Epithelial cell of proximal tubule (primary cell): ENCODE measurements around the gene SLC25A29. TPM values are rescaled to one million over a fixed set of nuclear protein-coding genes. Genes with fewer than 3 reads are reported as not detected.
"Not testable (repeated sequence)": the region's sequence is repeated elsewhere in the genome, so short reads cannot be mapped to it uniquely, and the experiment has no call there.

Experiments
- DNase-seq: peaks from one replicate; pipeline ENCODE4 v3.0.0-alpha.2; 2011; ENCODE audit warnings: low read depth
- H3K4me3 ChIP-seq: 2 replicates; pipeline ENCODE4 v1.5.1; 2011; ENCODE audit warnings: low read depth, mild to moderate bottlenecking, low read length
- CTCF ChIP-seq: conservative IDR thresholded peaks from 2 replicates; pipeline ENCODE4 v1.5.1; 2012; ENCODE audit warnings: low read depth, mild to moderate bottlenecking, low read length
- total RNA-seq: library from RNA; depleted of rRNA; stranded (reverse); fragments of >200 nt; gene quantifications from 2 replicates; pipeline ENCODE4 v1.2.3, GENCODE V29; 2015

SLC25A29 gene
- total RNA-seq, 1 donor from 2014 or later, result 106 TPM

GRCh38 chr14:100287202-100287997, 18.8 kb downstream of the SLC25A29 start:
- H3K4me3 ChIP-seq, result no peak overlapping the region
- DNase-seq, result no peak
- no peak for TF ChIP-seq CTCF

GRCh38 chr14:100286484-100287191, 19.6 kb downstream of the SLC25A29 start:
- TF ChIP-seq CTCF, result no peak
- no peak overlapping the region for H3K4me3 ChIP-seq
- no peak for DNase-seq

GRCh38 chr14:100285913-100286400, 20.3 kb downstream of the SLC25A29 start:
- H3K4me3 ChIP-seq, result peak overlapping the region; percentile 87
- no peak for TF ChIP-seq CTCF
- DNase-seq, result no peak

GRCh38 chr14:100285021-100285912, 21.0 kb downstream of the SLC25A29 start:
- peak; percentile 78 for TF ChIP-seq CTCF
- DNase-seq, result no peak
- H3K4me3 ChIP-seq, result peak overlapping the region; percentile 87

GRCh38 chr14:100283984-100284881, 22.0 kb downstream of the SLC25A29 start:
- peak overlapping the region; percentile 87 for H3K4me3 ChIP-seq
- TF ChIP-seq CTCF, result no peak
- DNase-seq, result no peak

GRCh38 chr14:100283436-100283835, 22.8 kb downstream of the SLC25A29 start:
- H3K4me3 ChIP-seq, DNase-seq: not testable (repeated sequence)
